ENCODE measurements around the gene GAS6. TPM values are rescaled to one million over a fixed set of nuclear protein-coding genes. Genes with fewer than 3 reads are reported as not detected.
"Not testable (repeated sequence)": the region's sequence is repeated elsewhere in the genome, so short reads cannot be mapped to it uniquely, and the experiment has no call there.

GAS6 gene
- total RNA-seq, 4 donors from 2014 or later: 132 to 392 (median 217) TPM

DNA sequence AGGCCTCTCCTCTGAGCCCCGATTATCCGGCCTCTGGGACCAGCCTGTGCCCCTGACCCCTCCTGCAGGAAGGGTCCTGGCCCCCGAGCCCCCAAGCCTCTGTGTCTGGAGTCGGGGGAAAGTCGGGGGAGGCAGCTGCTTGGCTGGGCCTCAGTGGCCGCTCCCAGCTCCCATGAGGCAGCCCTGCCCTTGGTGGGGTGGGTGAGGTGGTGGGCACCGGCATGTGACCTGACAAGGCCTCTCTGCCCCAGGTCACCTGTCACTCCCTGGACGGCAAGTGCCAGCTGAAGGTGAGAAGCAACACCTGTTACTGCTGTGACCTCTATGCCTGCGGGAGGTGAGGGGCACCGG, 63.3 kb downstream of the GAS6 start:
- Histone ChIP-seq H3K4me1 (peaks cover 0 to 21% (median 2%) of the 10 kb centered on the region in 3 donors), H3K9me3 (no peaks in the 10 kb centered on the region), H3K36me3 (peaks cover 0 to 20% of the 10 kb centered on the region in 2 donors), H3K27me3 (no peaks in the 10 kb centered on the region), H3K4me3 (no peak overlapping the region), H3K27ac (no peak overlapping the region)
- ATAC-seq: no peak
- TF ChIP-seq POLR2A (IDR thresholded peaks at IDR 0.05): no peak
- TF ChIP-seq EP300 (IDR thresholded peaks at IDR 0.05): no peak
- TF ChIP-seq CTCF (IDR thresholded peaks at IDR 0.05): no peak
- TF ChIP-seq POLR2AphosphoS5 (IDR thresholded peaks at IDR 0.05): no peak
- WGBS, 2 donors (ENCODE audit: low coverage in 1 of 2): no CpG with 5 or more reads among the region's 10 CpGs

GRCh38 chr13:113798200-113798811, 65.6 kb downstream of the GAS6 start:
- Histone ChIP-seq H3K4me1 (peaks cover 0 to 11% (median 2%) of the 10 kb centered on the region in 3 donors), H3K27ac (no peak overlapping the region), H3K27me3 (no peaks in the 10 kb centered on the region), H3K36me3 (peaks cover 0 to 25% of the 10 kb centered on the region in 2 donors), H3K9me3 (no peaks in the 10 kb centered on the region), H3K4me3 (no peak overlapping the region)
- TF ChIP-seq POLR2AphosphoS5 (IDR thresholded peaks at IDR 0.05): no peak
- TF ChIP-seq EP300 (IDR thresholded peaks at IDR 0.05): no peak
- no peak for TF ChIP-seq CTCF (IDR thresholded peaks at IDR 0.05)
- TF ChIP-seq POLR2A (IDR thresholded peaks at IDR 0.05): no peak
- WGBS, 2 donors (ENCODE audit: low coverage in 1 of 2): 74 to 78% methylated on average over 2 of the region's 2 CpGs
- ATAC-seq: no peak

GRCh38 chr13:113796964-113797676, 66.8 kb downstream of the GAS6 start:
- Histone ChIP-seq H3K27ac (no peak overlapping the region), H3K9me3 (no peaks in the 10 kb centered on the region), H3K4me1 (peaks cover 0 to 7% (median 2%) of the 10 kb centered on the region in 3 donors), H3K4me3 (no peak overlapping the region), H3K27me3 (no peaks in the 10 kb centered on the region), H3K36me3 (peaks cover 0 to 27% of the 10 kb centered on the region in 2 donors)
- no peak for TF ChIP-seq CTCF (IDR thresholded peaks at IDR 0.05)
- no peak for TF ChIP-seq POLR2A (IDR thresholded peaks at IDR 0.05)
- TF ChIP-seq EP300 (IDR thresholded peaks at IDR 0.05): no peak
- TF ChIP-seq POLR2AphosphoS5 (IDR thresholded peaks at IDR 0.05): no peak
- WGBS, 2 donors (ENCODE audit: low coverage in 1 of 2): 76 to 100% methylated on average over 6 to 8 of the region's 30 CpGs
- no peak for ATAC-seq

DNA sequence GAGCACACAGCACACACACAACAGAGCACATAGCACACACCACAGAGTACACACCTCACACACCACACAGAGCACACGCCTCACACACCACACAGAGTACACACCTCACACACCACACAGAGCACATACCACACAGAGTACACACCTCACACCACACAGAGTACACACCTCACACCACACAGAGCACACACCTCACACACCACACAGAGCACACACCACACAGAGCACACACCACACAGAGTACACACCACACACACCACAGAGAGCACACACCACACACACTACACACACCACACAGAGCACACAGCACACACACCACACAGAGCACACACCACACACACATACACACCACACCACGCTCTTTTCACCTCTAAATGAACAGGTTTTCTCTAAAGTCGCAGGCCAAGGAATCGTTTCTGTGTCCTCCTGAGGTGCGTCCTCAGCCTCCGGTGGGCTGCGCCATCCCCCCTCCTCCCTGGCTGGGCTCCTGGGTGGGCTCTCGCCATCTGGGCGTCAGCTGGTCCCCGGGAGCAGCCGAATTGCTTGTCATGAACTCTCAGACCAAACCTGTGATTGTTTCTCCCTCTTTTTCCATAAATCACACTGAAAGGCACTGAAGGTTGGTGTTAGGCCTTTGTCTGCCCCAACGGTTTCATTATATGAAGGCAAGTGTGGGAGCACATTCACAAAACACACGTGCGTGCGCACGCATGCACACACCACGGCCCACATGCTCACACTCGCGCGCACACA, 67.5 kb downstream of the GAS6 start:
- no peaks in the 10 kb centered on the region for H3K9me3 ChIP-seq
- no peaks in the 10 kb centered on the region for H3K4me1 ChIP-seq
- no peak overlapping the region for H3K4me3 ChIP-seq
- no peak for ATAC-seq
- peaks cover 0 to 27% of the 10 kb centered on the region in 2 donors for H3K36me3 ChIP-seq
- TF ChIP-seq POLR2A (IDR thresholded peaks at IDR 0.05): no peak
- no peak for TF ChIP-seq CTCF (IDR thresholded peaks at IDR 0.05)
- TF ChIP-seq EP300 (IDR thresholded peaks at IDR 0.05): no peak
- TF ChIP-seq POLR2AphosphoS5 (IDR thresholded peaks at IDR 0.05): no peak
- no peak overlapping the region for H3K27ac ChIP-seq
- 74 to 86% methylated on average over 12 to 19 of the region's 20 CpGs for WGBS, 2 donors (ENCODE audit: low coverage in 1 of 2)
- H3K27me3 ChIP-seq: no peaks in the 10 kb centered on the region

GRCh38 chr13:113795362-113795761, 68.5 kb downstream of the GAS6 start:
- H3K4me3 ChIP-seq, H3K4me1 ChIP-seq, H3K9me3 ChIP-seq, H3K27me3 ChIP-seq, ATAC-seq, H3K27ac ChIP-seq: not testable (repeated sequence)
- peaks cover 0 to 27% of the 10 kb centered on the region in 2 donors for H3K36me3 ChIP-seq
- WGBS, 2 donors (ENCODE audit: low coverage in 1 of 2): 20% methylated on average over 1 of the region's 1 CpG; no CpG with 5 or more reads in 1 of the 2 donors

Data from gastroesophageal sphincter (tissue), 4 donors.